ENCODE data around the gene SEMA4A. TPM values are rescaled to one million over a fixed set of nuclear protein-coding genes. Genes with fewer than 3 reads are reported as not detected.

SEMA4A gene
- total RNA-seq, 2 experiments from 2014 or later = 68.2 to 75.1 TPM

- intact Hi-C loops (cut with micrococcal nuclease) = no loop called here
- H3K27ac Mint-ChIP-seq = no peak overlapping the region
- no peak for DNase-seq
- peaks cover 12% of the 10 kb centered on the region for H3K36me3 Mint-ChIP-seq
- no peaks in the 10 kb centered on the region for H3K9me3 Mint-ChIP-seq
- ChIA-PET POLR2A (interaction anchor here (0.9 to 4.8 kb wide), 3 partner anchors 9 to 65 kb away, joined by 3 to 18 read pairs (median 4); partner anchors contain the start of gene PMF1), CTCF (interaction anchor here (0.5 to 18.7 kb wide), 4 partner anchors 11 to 86 kb away, joined by 3 to 310 read pairs (median 6); no protein-coding TSS in a partner anchor)
- H3K4me1 Mint-ChIP-seq (ENCODE audit: low read depth) = peaks cover 58% of the 10 kb centered on the region
- no peaks in the 10 kb centered on the region for H3K27me3 Mint-ChIP-seq
- H3K4me3 Mint-ChIP-seq = no peak overlapping the region
Measured at GRCh38 chr1:156152628-156153027, 757 bp upstream of the SEMA4A start.

- Mint-ChIP-seq H3K27ac (peak overlapping the region; percentile 67), H3K27me3 (no peaks in the 10 kb centered on the region), H3K4me1 (ENCODE audit: low read depth) (peaks cover 67% of the 10 kb centered on the region), H3K4me3 (peak overlapping the region; percentile 80), H3K36me3 (peaks cover 26% of the 10 kb centered on the region), H3K9me3 (no peaks in the 10 kb centered on the region)
- intact Hi-C loops (cut with micrococcal nuclease) = no loop called here
- ChIA-PET CTCF (interaction anchor here (0.6 to 18.7 kb wide), 5 partner anchors 13 to 93 kb away, joined by 3 to 310 read pairs (median 4); no protein-coding TSS in a partner anchor), POLR2A (interaction anchor here (1.2 to 2.3 kb wide), 6 partner anchors 10 to 69 kb away, joined by 3 to 9 read pairs (median 6); partner anchors contain the start of gene PMF1)
- peak; percentile 80 for DNase-seq
Measured at GRCh38 chr1:156154317-156154749, 948 bp downstream of the SEMA4A start.

GRCh38 chr1:156155756-156156510, 2.5 kb downstream of the SEMA4A start:
- H3K27ac Mint-ChIP-seq = peak overlapping the region; percentile 66
- intact Hi-C loops (cut with micrococcal nuclease) = no loop called here
- peak overlapping the region; percentile 80 for H3K4me3 Mint-ChIP-seq
- no peak for DNase-seq
- H3K4me1 Mint-ChIP-seq (ENCODE audit: low read depth) = peaks cover 72% of the 10 kb centered on the region
- ChIA-PET CTCF (interaction anchor here (0.9 to 18.7 kb wide), 5 partner anchors 9 to 230 kb away, joined by 3 to 310 read pairs (median 3); no protein-coding TSS in a partner anchor), POLR2A (interaction anchor here (0.5 to 2.3 kb wide), 4 partner anchors 58 to 92 kb away, joined by 3 to 5 read pairs (median 4); partner anchors contain the start of gene PAQR6)
- peaks cover 37% of the 10 kb centered on the region for H3K36me3 Mint-ChIP-seq
- no peaks in the 10 kb centered on the region for H3K27me3 Mint-ChIP-seq
- H3K9me3 Mint-ChIP-seq = no peaks in the 10 kb centered on the region

- peaks cover 47% of the 10 kb centered on the region for H3K36me3 Mint-ChIP-seq
- ChIA-PET POLR2A (no interaction called here), CTCF (no interaction called here)
Measured at GRCh38 chr1:156157506-156157905, 4.1 kb downstream of the SEMA4A start.

GRCh38 chr1:156157966-156158365, 4.6 kb downstream of the SEMA4A start:
- POLR2A ChIA-PET = no interaction called here
- H3K4me3 Mint-ChIP-seq = peak overlapping the region; percentile 35
- H3K4me1 Mint-ChIP-seq (ENCODE audit: low read depth) = peaks cover 76% of the 10 kb centered on the region
- CTCF ChIA-PET = no interaction called here
- no peaks in the 10 kb centered on the region for H3K9me3 Mint-ChIP-seq
- H3K36me3 Mint-ChIP-seq = peaks cover 49% of the 10 kb centered on the region
- peak overlapping the region; percentile 93 for H3K27ac Mint-ChIP-seq
- DNase-seq = no peak
- intact Hi-C loops (cut with micrococcal nuclease) = no loop called here
- no peaks in the 10 kb centered on the region for H3K27me3 Mint-ChIP-seq

More at GRCh38 chr1:156157506-156157905, 4.1 kb downstream of the SEMA4A start:
- no peaks in the 10 kb centered on the region for H3K27me3 Mint-ChIP-seq
- intact Hi-C loops (cut with micrococcal nuclease) = no loop called here
- H3K4me1 Mint-ChIP-seq (ENCODE audit: low read depth) = peaks cover 76% of the 10 kb centered on the region
- no peaks in the 10 kb centered on the region for H3K9me3 Mint-ChIP-seq
- peak overlapping the region; percentile 93 for H3K27ac Mint-ChIP-seq
- no peak for DNase-seq
- H3K4me3 Mint-ChIP-seq = peak overlapping the region; percentile 35

GRCh38 chr1:156160000-156160742, 6.8 kb downstream of the SEMA4A start:
- H3K4me1 Mint-ChIP-seq (ENCODE audit: low read depth) = peaks cover 80% of the 10 kb centered on the region
- no peaks in the 10 kb centered on the region for H3K27me3 Mint-ChIP-seq
- H3K4me3 Mint-ChIP-seq = peak overlapping the region; percentile 74
- intact Hi-C loops (cut with micrococcal nuclease) = loop anchor here (2.0 kb wide), 1 partner anchor 39 kb away; no protein-coding TSS in a partner anchor
- ChIA-PET CTCF (interaction anchor here (0.6 to 6.3 kb wide), 4 partner anchors 13 to 297 kb away, joined by 3 to 50 read pairs (median 5); no protein-coding TSS in a partner anchor), POLR2A (interaction anchor here (0.6 to 4.5 kb wide), 10 partner anchors 21 to 65 kb away, joined by 3 to 40 read pairs (median 6); partner anchors contain the start of genes PMF1 and SLC25A44)
- no peak for DNase-seq
- H3K9me3 Mint-ChIP-seq = peaks cover 3% of the 10 kb centered on the region
- peak overlapping the region; percentile 93 for H3K27ac Mint-ChIP-seq
- H3K36me3 Mint-ChIP-seq = peaks cover 60% of the 10 kb centered on the region

- POLR2A ChIA-PET = interaction anchor here (0.6 to 4.5 kb wide), 15 partner anchors 8 to 86 kb away, joined by 3 to 40 read pairs (median 5); partner anchors contain the start of genes PMF1 and SLC25A44
- Mint-ChIP-seq H3K4me3 (peak overlapping the region; percentile 74), H3K36me3 (peaks cover 64% of the 10 kb centered on the region), H3K27me3 (no peaks in the 10 kb centered on the region), H3K27ac (peak overlapping the region; percentile 93), H3K4me1 (ENCODE audit: low read depth) (peaks cover 82% of the 10 kb centered on the region), H3K9me3 (peaks cover 4% of the 10 kb centered on the region)
- intact Hi-C loops (cut with micrococcal nuclease) = loop anchor here (1.0 to 2.0 kb wide), 5 partner anchors 14 to 63 kb away; no protein-coding TSS in a partner anchor
- peak; percentile 90 for DNase-seq
- CTCF ChIA-PET = interaction anchor here (1.0 to 6.3 kb wide), 7 partner anchors 13 to 64 kb away, joined by 3 to 50 read pairs (median 5); no protein-coding TSS in a partner anchor
Measured at GRCh38 chr1:156160743-156161171, 7.4 kb downstream of the SEMA4A start.

- H3K27me3 Mint-ChIP-seq = no peaks in the 10 kb centered on the region
- peak overlapping the region; percentile 98 for H3K27ac Mint-ChIP-seq
- H3K9me3 Mint-ChIP-seq = peaks cover 4% of the 10 kb centered on the region
- ChIA-PET CTCF (interaction anchor here (2.1 to 6.3 kb wide), 2 partner anchors 63 to 66 kb away, joined by 12 to 50 read pairs; no protein-coding TSS in a partner anchor), POLR2A (interaction anchor here (2.6 to 4.5 kb wide), 3 partner anchors 31 to 55 kb away, joined by 13 to 40 read pairs (median 16); partner anchors contain the start of genes PMF1 and SLC25A44)
- DNase-seq = no peak
- peaks cover 64% of the 10 kb centered on the region for H3K36me3 Mint-ChIP-seq
- intact Hi-C loops (cut with micrococcal nuclease) = no loop called here
- H3K4me1 Mint-ChIP-seq (ENCODE audit: low read depth) = peaks cover 72% of the 10 kb centered on the region
- H3K4me3 Mint-ChIP-seq = no peak overlapping the region
Measured at GRCh38 chr1:156162430-156163037, 9.1 kb downstream of the SEMA4A start.

GRCh38 chr1:156163712-156164111, 10.3 kb downstream of the SEMA4A start:
- no peak for DNase-seq
- H3K9me3 Mint-ChIP-seq = peaks cover 4% of the 10 kb centered on the region
- H3K27me3 Mint-ChIP-seq = no peaks in the 10 kb centered on the region
- intact Hi-C loops (cut with micrococcal nuclease) = no loop called here
- H3K4me1 Mint-ChIP-seq (ENCODE audit: low read depth) = peaks cover 60% of the 10 kb centered on the region
- H3K27ac Mint-ChIP-seq = peak overlapping the region; percentile 53
- H3K4me3 Mint-ChIP-seq = no peak overlapping the region
- ChIA-PET CTCF (interaction anchor here (0.9 to 6.3 kb wide), 5 partner anchors 10 to 222 kb away, joined by 3 to 50 read pairs (median 4); no protein-coding TSS in a partner anchor), POLR2A (interaction anchor here (0.7 to 2.0 kb wide), 6 partner anchors 9 to 54 kb away, joined by 3 to 9 read pairs (median 4); partner anchors contain the start of genes PMF1 and SLC25A44)
- H3K36me3 Mint-ChIP-seq = peaks cover 59% of the 10 kb centered on the region

- intact Hi-C loops (cut with micrococcal nuclease) = no loop called here
- Mint-ChIP-seq H3K27me3 (no peaks in the 10 kb centered on the region), H3K36me3 (peaks cover 55% of the 10 kb centered on the region), H3K27ac (peak overlapping the region; percentile 53), H3K4me3 (no peak overlapping the region), H3K4me1 (ENCODE audit: low read depth) (peaks cover 55% of the 10 kb centered on the region), H3K9me3 (peaks cover 4% of the 10 kb centered on the region)
- DNase-seq = no peak
- POLR2A ChIA-PET = interaction anchor here (0.6 to 2.0 kb wide), 9 partner anchors 9 to 82 kb away, joined by 3 to 9 read pairs (median 4); partner anchors contain the start of genes PMF1 and SLC25A44
- CTCF ChIA-PET = interaction anchor here (0.9 to 6.3 kb wide), 5 partner anchors 9 to 221 kb away, joined by 3 to 50 read pairs (median 4); no protein-coding TSS in a partner anchor
Measured at GRCh38 chr1:156164125-156164831, 10.9 kb downstream of the SEMA4A start.
